Muscle of leg (tissue), 11 donors: ENCODE results near the gene CMIP. TPM values are rescaled to one million over a fixed set of nuclear protein-coding genes. Genes with fewer than 3 reads are reported as not detected.
A peak's percentile ranks its signal among the peaks of the same experiment; 100 is the strongest.

ENCODE experiments used
- DNase-seq: peaks from one replicate; pipeline ENCODE4 v3.0.0; 2013
- H3K27ac ChIP-seq: one replicate; pipeline ENCODE4 v1.5.1; 2013; ENCODE audit warnings: mild to moderate bottlenecking, low read length, control low read depth
- H3K27me3 ChIP-seq: one replicate; pipeline ENCODE4 v1.6.1; 2013; ENCODE audit warnings: low read length; ENCODE audit not compliant: control insufficient read depth, insufficient read depth
- H3K36me3 ChIP-seq: one replicate; pipeline ENCODE4 v1.6.1; 2013; ENCODE audit warnings: low read length; ENCODE audit not compliant: control insufficient read depth, insufficient read depth
- H3K4me1 ChIP-seq: one replicate; pipeline ENCODE4 v1.6.1; 2013; ENCODE audit warnings: low read length; ENCODE audit not compliant: control insufficient read depth, insufficient read depth
- H3K4me3 ChIP-seq: one replicate; pipeline ENCODE4 v1.5.1; 2013; ENCODE audit warnings: low read length, control low read depth
- H3K9me3 ChIP-seq: replicated peaks from 2 replicates; pipeline ENCODE4 v1.6.1; 2013; ENCODE audit warnings: low read depth, low read length; ENCODE audit not compliant: control insufficient read depth
- WGBS: methylation state at CpG from one replicate; pipeline ENCODE4 v1.1.5; 2013; ENCODE audit warnings: missing lambda C conversion rate; ENCODE audit not compliant: insufficient coverage; 5-methylcytosine and 5-hydroxymethylcytosine counted together
- polyA plus RNA-seq, 8 donors: library from polyadenylated mRNA; unstranded; fragments of 120-200 nt; gene quantifications; one replicate each; pipeline versions ENCODE4 v1.2.1 to v1.2.3, GENCODE V29; 2013; ENCODE audit warnings: inconsistent platforms in 1 of 8, low replicate concordance in 1 of 8; ENCODE audit not compliant: insufficient read length in 8 of 8, insufficient read depth in 1 of 8
- total RNA-seq: library from RNA; stranded (reverse); fragments of 120-200 nt; gene quantifications from one replicate; pipeline ENCODE4 v1.2.4, GENCODE V29; 2013

The CMIP gene
- total and polyA plus RNA-seq, 9 donors, result 5.5 to 24.3 (median 18.8) TPM

- no peak overlapping the region for H3K27ac ChIP-seq
- DNase-seq, result no peak
- peaks cover 10% of the 10 kb centered on the region for H3K36me3 ChIP-seq
- no peaks in the 10 kb centered on the region for H3K27me3 ChIP-seq
- H3K9me3 ChIP-seq, result no peaks in the 10 kb centered on the region
- no peak overlapping the region for H3K4me3 ChIP-seq
- H3K4me1 ChIP-seq, result peaks cover 37% of the 10 kb centered on the region
- WGBS, result 72% methylated on average over 6 of the region's 14 CpGs
Observed at GRCh38 chr16:81453091-81453728, 8.6 kb downstream of the CMIP start.

GRCh38 chr16:81454044-81454443 lies 9.4 kb downstream of the CMIP start:
- 95% methylated on average over 4 of the region's 7 CpGs for WGBS
- H3K9me3 ChIP-seq, result no peaks in the 10 kb centered on the region

GRCh38 chr16:81455006-81455405 lies 10.4 kb downstream of the CMIP start:
- Histone ChIP-seq H3K4me3 (no peak overlapping the region), H3K27me3 (no peaks in the 10 kb centered on the region), H3K36me3 (peaks cover 17% of the 10 kb centered on the region), H3K9me3 (no peaks in the 10 kb centered on the region), H3K27ac (no peak overlapping the region), H3K4me1 (peaks cover 26% of the 10 kb centered on the region)
- WGBS, result 92% methylated on average over 9 of the region's 13 CpGs
- DNase-seq, result no peak

More at GRCh38 chr16:81454044-81454443, 9.4 kb downstream of the CMIP start:
- Histone ChIP-seq H3K4me3 (no peak overlapping the region), H3K36me3 (peaks cover 13% of the 10 kb centered on the region), H3K27me3 (no peaks in the 10 kb centered on the region), H3K4me1 (peaks cover 31% of the 10 kb centered on the region), H3K27ac (no peak overlapping the region)
- no peak for DNase-seq

GRCh38 chr16:81455720-81456494 lies 11.3 kb downstream of the CMIP start:
- H3K4me3 ChIP-seq, result no peak overlapping the region

GRCh38 chr16:81456523-81457325 lies 12.1 kb downstream of the CMIP start:
- peaks cover 21% of the 10 kb centered on the region for H3K4me1 ChIP-seq
- no peak overlapping the region for H3K4me3 ChIP-seq
- 80% methylated on average over 19 of the region's 23 CpGs for WGBS
- H3K36me3 ChIP-seq, result peaks cover 17% of the 10 kb centered on the region
- H3K9me3 ChIP-seq, result no peaks in the 10 kb centered on the region
- H3K27ac ChIP-seq, result no peak overlapping the region
- no peak for DNase-seq
- H3K27me3 ChIP-seq, result no peaks in the 10 kb centered on the region

More at GRCh38 chr16:81455720-81456494, 11.3 kb downstream of the CMIP start:
- H3K9me3 ChIP-seq, result no peaks in the 10 kb centered on the region
- 88% methylated on average over 11 of the region's 17 CpGs for WGBS
- no peak for DNase-seq
- H3K4me1 ChIP-seq, result peaks cover 25% of the 10 kb centered on the region
- no peak overlapping the region for H3K27ac ChIP-seq
- H3K27me3 ChIP-seq, result no peaks in the 10 kb centered on the region
- peaks cover 17% of the 10 kb centered on the region for H3K36me3 ChIP-seq

GRCh38 chr16:81457326-81458133 lies 12.9 kb downstream of the CMIP start:
- WGBS, result 62% methylated on average over 12 of the region's 17 CpGs

GRCh38 chr16:81458149-81458669 lies 13.6 kb downstream of the CMIP start:
- Histone ChIP-seq H3K27me3 (no peaks in the 10 kb centered on the region), H3K4me1 (peaks cover 12% of the 10 kb centered on the region), H3K4me3 (no peak overlapping the region), H3K36me3 (peaks cover 17% of the 10 kb centered on the region), H3K9me3 (no peaks in the 10 kb centered on the region), H3K27ac (no peak overlapping the region)
- 100% methylated on average over 2 of the region's 8 CpGs for WGBS
- DNase-seq, result no peak

More at GRCh38 chr16:81457326-81458133, 12.9 kb downstream of the CMIP start:
- Histone ChIP-seq H3K4me3 (no peak overlapping the region), H3K36me3 (peaks cover 17% of the 10 kb centered on the region), H3K9me3 (no peaks in the 10 kb centered on the region), H3K4me1 (peaks cover 16% of the 10 kb centered on the region), H3K27ac (no peak overlapping the region), H3K27me3 (no peaks in the 10 kb centered on the region)
- DNase-seq, result peak; percentile 42

- WGBS, result 87% methylated on average over 16 of the region's 19 CpGs
- Histone ChIP-seq H3K4me1 (peaks cover 5% of the 10 kb centered on the region), H3K27ac (no peak overlapping the region)
Observed at GRCh38 chr16:81458827-81459598, 14.4 kb downstream of the CMIP start.

GRCh38 chr16:81460075-81460474 lies 15.5 kb downstream of the CMIP start:
- no peaks in the 10 kb centered on the region for H3K27me3 ChIP-seq
- H3K36me3 ChIP-seq, result peaks cover 19% of the 10 kb centered on the region
- peaks cover 5% of the 10 kb centered on the region for H3K4me1 ChIP-seq
- H3K4me3 ChIP-seq, result no peak overlapping the region
- no peak overlapping the region for H3K27ac ChIP-seq
- no CpG with 5 or more reads among the region's 3 CpGs for WGBS
- DNase-seq, result no peak
- H3K9me3 ChIP-seq, result no peaks in the 10 kb centered on the region

More at GRCh38 chr16:81458827-81459598, 14.4 kb downstream of the CMIP start:
- no peaks in the 10 kb centered on the region for H3K9me3 ChIP-seq
- peaks cover 17% of the 10 kb centered on the region for H3K36me3 ChIP-seq
- no peak for DNase-seq
- H3K4me3 ChIP-seq, result no peak overlapping the region
- H3K27me3 ChIP-seq, result no peaks in the 10 kb centered on the region
